Measurements from ENCODE around the gene UTP18. TPM values are rescaled to one million over a fixed set of nuclear protein-coding genes. Genes with fewer than 3 reads are reported as not detected.

UTP18 gene
- total and polyA plus RNA-seq, 2 of the 8 experiments (the other 6 are each of a cell fraction or from before 2014, with no cell fraction given), result 17.9 to 85.7 TPM

- TF ChIP-seq CHD7 (IDR thresholded peaks at IDR 0.05; ENCODE audit: insufficient replicate concordance, low read length) (no peak), BCL11A (IDR thresholded peaks at IDR 0.05; ENCODE audit: low read depth in 2 of 2, low read length in 2 of 2) (no peak), SIX5 (IDR thresholded peaks at IDR 0.05; ENCODE audit: low read depth, low read length) (no peak), RFX5 (IDR thresholded peaks at IDR 0.05; ENCODE audit: borderline replicate concordance, low read depth, low read length) (no peak), EZH2 (IDR thresholded peaks at IDR 0.05; ENCODE audit: low read depth, low read length, severe bottlenecking) (no peak)
Measured at GRCh38 chr17:51217946-51218345, 42.4 kb upstream of the UTP18 start (continued).
